Measurements from ENCODE around the gene MRPL10. TPM values are rescaled to one million over a fixed set of nuclear protein-coding genes. Genes with fewer than 3 reads are reported as not detected.

MRPL10 gene
- total and polyA plus RNA-seq, 2 donors from 2014 or later, result 38.3 to 52.2 TPM

DNA sequence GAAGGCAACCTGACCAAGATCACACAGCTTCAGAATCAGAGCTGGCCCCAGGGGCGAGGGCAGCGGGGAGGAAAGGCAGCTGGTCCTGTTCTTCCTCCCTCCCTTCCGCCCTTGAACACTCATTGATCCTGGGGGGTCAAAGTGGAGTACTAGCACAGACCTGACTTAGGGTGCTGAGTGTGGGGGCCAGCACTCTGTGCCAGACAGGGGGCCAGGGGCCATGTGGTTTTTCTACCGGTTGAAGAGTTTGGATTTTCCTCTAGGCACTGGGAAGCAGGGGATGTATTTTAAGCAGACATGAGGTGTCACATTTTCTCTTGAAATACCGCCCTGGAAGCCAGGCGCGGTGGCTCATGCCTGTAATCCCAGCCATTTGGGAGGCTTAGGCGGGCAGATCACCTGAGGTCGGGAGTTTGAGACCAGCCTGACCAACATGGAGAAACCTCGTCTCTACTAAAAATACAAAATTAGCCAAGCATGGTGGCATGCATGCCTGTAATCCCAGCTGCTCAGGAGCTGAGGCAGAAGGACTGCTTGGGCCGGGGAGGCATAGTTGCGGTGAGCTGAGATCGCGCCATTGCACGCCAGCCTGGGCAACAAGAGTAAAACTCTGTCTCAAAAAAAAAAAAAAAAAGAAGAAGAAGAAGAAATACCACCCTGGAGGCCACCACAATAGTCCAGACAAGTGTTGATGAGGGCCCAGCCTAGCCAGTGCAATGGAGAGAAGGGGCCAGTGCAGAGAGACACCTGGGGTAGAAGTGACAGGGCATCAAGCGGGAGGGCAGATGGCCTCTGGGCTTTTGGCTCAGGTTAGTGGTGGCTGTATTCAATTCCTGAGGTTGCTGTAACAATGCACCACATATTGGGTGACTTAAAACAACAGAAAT lies 25.1 kb downstream of the MRPL10 start:
- Histone ChIP-seq H3K36me3 (ENCODE audit: control insufficient read depth in 2 of 3, insufficient read depth in 3 of 3, low read length in 3 of 3) (peaks cover 0 to 9% (median 4%) of the 10 kb centered on the region in 3 donors), H3K9ac (ENCODE audit: low read length in 3 of 3) (no peak overlapping the region), H3K4me1 (ENCODE audit: control insufficient read depth in 2 of 3, insufficient read depth in 2 of 3, low read depth in 1 of 3, low read length in 3 of 3) (no peaks in the 10 kb centered on the region), H3K4me3 (ENCODE audit: low read length in 3 of 3) (no peak overlapping the region), H3K9me3 (ENCODE audit: control insufficient read depth in 2 of 3, insufficient read depth in 1 of 3, low read length in 3 of 3) (no peaks in the 10 kb centered on the region), H3K27me3 (ENCODE audit: control insufficient read depth, insufficient read depth, low read length) (no peaks in the 10 kb centered on the region), H3K27ac (ENCODE audit: low read depth in 2 of 2, low read length in 2 of 2) (no peak overlapping the region)
- FAIRE-seq (no peak), DNase-seq (no peak)
- intact Hi-C loops (cut with DNase I), result no loop called here
- TF ChIP-seq, protein P1, sequence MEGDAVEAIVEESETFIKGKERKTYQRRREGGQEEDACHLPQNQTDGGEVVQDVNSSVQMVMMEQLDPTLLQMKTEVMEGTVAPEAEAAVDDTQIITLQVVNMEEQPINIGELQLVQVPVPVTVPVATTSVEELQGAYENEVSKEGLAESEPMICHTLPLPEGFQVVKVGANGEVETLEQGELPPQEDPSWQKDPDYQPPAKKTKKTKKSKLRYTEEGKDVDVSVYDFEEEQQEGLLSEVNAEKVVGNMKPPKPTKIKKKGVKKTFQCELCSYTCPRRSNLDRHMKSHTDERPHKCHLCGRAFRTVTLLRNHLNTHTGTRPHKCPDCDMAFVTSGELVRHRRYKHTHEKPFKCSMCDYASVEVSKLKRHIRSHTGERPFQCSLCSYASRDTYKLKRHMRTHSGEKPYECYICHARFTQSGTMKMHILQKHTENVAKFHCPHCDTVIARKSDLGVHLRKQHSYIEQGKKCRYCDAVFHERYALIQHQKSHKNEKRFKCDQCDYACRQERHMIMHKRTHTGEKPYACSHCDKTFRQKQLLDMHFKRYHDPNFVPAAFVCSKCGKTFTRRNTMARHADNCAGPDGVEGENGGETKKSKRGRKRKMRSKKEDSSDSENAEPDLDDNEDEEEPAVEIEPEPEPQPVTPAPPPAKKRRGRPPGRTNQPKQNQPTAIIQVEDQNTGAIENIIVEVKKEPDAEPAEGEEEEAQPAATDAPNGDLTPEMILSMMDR (IDR thresholded peaks at IDR 0.05; ENCODE audit: borderline replicate concordance, extremely low read depth, insufficient read depth), result no peak

DNA sequence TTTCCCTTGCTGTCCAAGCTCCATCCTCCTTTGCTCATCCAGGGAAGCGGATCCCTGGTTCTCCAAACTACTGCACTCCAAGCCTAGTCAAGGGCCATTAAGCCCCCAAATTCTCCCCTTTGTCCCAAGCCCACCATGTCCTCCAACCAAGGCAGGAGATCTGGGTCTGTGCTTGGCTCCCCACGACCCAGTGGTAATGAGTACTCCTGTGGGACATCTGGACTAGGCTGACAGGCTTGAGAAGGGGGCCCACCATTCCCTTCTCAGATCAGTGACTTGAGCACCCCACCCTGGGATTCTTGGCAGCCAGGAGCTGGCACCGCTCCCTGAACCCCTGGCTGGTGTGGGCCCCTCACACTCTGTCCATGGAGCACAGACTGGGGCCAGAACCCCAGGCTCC lies 26.9 kb downstream of the MRPL10 start:
- intact Hi-C loops (cut with DNase I), result no loop called here
- TF ChIP-seq, protein P1 (IDR thresholded peaks at IDR 0.05; ENCODE audit: borderline replicate concordance, extremely low read depth, insufficient read depth), result no peak

DNA sequence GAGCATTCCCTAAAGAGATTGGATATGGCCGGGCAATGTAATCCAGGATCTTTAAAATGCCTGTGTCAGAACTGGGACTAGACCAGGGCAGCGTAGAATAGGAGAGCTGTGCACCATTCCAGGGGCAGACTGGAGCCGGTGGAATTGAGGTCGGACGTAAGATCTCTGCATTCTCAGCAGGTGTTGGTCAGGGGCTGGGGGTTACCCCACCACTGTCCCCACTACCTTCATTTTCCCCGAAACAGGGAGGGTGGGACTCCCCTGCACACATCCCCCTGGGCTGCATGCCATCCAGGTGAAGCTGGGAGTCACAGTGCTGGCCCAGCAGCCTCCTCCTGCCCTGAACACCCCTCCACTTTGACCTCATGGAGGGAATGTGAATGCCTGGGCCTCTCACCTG lies 27.6 kb downstream of the MRPL10 start:
- Histone ChIP-seq H3K36me3 (ENCODE audit: control insufficient read depth in 2 of 3, insufficient read depth in 3 of 3, low read length in 3 of 3) (no peaks in the 10 kb centered on the region), H3K4me1 (ENCODE audit: control insufficient read depth in 2 of 3, insufficient read depth in 2 of 3, low read depth in 1 of 3, low read length in 3 of 3) (no peaks in the 10 kb centered on the region), H3K27me3 (ENCODE audit: control insufficient read depth, insufficient read depth, low read length) (no peaks in the 10 kb centered on the region), H3K4me3 (ENCODE audit: low read length in 3 of 3) (no peak overlapping the region), H3K9me3 (ENCODE audit: control insufficient read depth in 2 of 3, insufficient read depth in 1 of 3, low read length in 3 of 3) (no peaks in the 10 kb centered on the region), H3K27ac (ENCODE audit: low read depth in 2 of 2, low read length in 2 of 2) (no peak overlapping the region), H3K9ac (ENCODE audit: low read length in 3 of 3) (no peak overlapping the region)
- FAIRE-seq (no peak), DNase-seq (no peak)
- intact Hi-C loops (cut with DNase I), result no loop called here
- TF ChIP-seq, protein P1 (IDR thresholded peaks at IDR 0.05; ENCODE audit: borderline replicate concordance, extremely low read depth, insufficient read depth), result no peak

More for the DNA sequence above, 26.9 kb downstream of the MRPL10 start:
- H3K9ac ChIP-seq (ENCODE audit: low read length in 3 of 3), result no peak overlapping the region
- DNase-seq (no peak), FAIRE-seq (no peak)
- H3K9me3 ChIP-seq (ENCODE audit: control insufficient read depth in 2 of 3, insufficient read depth in 1 of 3, low read length in 3 of 3), result no peaks in the 10 kb centered on the region
- peaks cover 0 to 4% (median 1%) of the 10 kb centered on the region in 3 donors for H3K36me3 ChIP-seq (ENCODE audit: control insufficient read depth in 2 of 3, insufficient read depth in 3 of 3, low read length in 3 of 3)
- H3K27me3 ChIP-seq (ENCODE audit: control insufficient read depth, insufficient read depth, low read length), result no peaks in the 10 kb centered on the region
- H3K4me1 ChIP-seq (ENCODE audit: control insufficient read depth in 2 of 3, insufficient read depth in 2 of 3, low read depth in 1 of 3, low read length in 3 of 3), result no peaks in the 10 kb centered on the region
- H3K4me3 ChIP-seq (ENCODE audit: low read length in 3 of 3), result no peak overlapping the region
- H3K27ac ChIP-seq (ENCODE audit: low read depth in 2 of 2, low read length in 2 of 2), result no peak overlapping the region
